Ishikawa (cell line): Measurements from ENCODE around the gene RASD2.

ENCODE experiments used
- CEBPB ChIP-seq: IDR thresholded peaks from 2 replicates; pipeline ENCODE4 v1.6.1; 2012
- CREB1 ChIP-seq: IDR thresholded peaks from 2 replicates; pipeline ENCODE4 v1.6.1; 2012; ENCODE audit warnings: low read depth
- EGR1 ChIP-seq: IDR thresholded peaks from 2 replicates; pipeline ENCODE4 v1.6.1; 2012
- EP300 ChIP-seq: IDR thresholded peaks from 2 replicates; pipeline ENCODE4 v1.6.1; 2012; ENCODE audit warnings: borderline replicate concordance
- FOXM1 ChIP-seq: IDR thresholded peaks from 2 replicates; pipeline ENCODE4 v1.6.1; 2012; ENCODE audit warnings: low read depth, borderline replicate concordance
- NFIC ChIP-seq: IDR thresholded peaks from 2 replicates; pipeline ENCODE4 v1.6.1; 2012
- RAD21 ChIP-seq: IDR thresholded peaks from 2 replicates; pipeline ENCODE4 v1.6.1; 2012; ENCODE audit warnings: low read depth
- TAF1 ChIP-seq: IDR thresholded peaks from 2 replicates; pipeline ENCODE4 v1.6.1; 2012; ENCODE audit warnings: low read depth, mild to moderate bottlenecking
- TCF12 ChIP-seq: IDR thresholded peaks from 2 replicates; pipeline ENCODE4 v1.6.1; 2012; ENCODE audit warnings: low read depth
- TEAD4 ChIP-seq: IDR thresholded peaks from 2 replicates; pipeline ENCODE4 v1.6.1; 2012
- YY1 ChIP-seq: IDR thresholded peaks from 2 replicates; pipeline ENCODE4 v1.6.1; 2012; ENCODE audit warnings: low read depth
- ZBTB7A ChIP-seq: IDR thresholded peaks from 2 replicates; pipeline ENCODE4 v1.6.1; 2012; ENCODE audit warnings: low read depth
- TF ChIP-seq, protein P1 (sequence below): IDR thresholded peaks from 2 replicates; pipeline ENCODE4 v1.6.1; 2012
- TF ChIP-seq, protein P2 (sequence below): IDR thresholded peaks from 2 replicates; pipeline ENCODE4 v1.6.1; 2012
- TF ChIP-seq, protein P3 (sequence below): IDR thresholded peaks from 2 replicates; pipeline ENCODE4 v1.6.1; 2012; ENCODE audit warnings: low read depth, mild to moderate bottlenecking

The RASD2 gene

DNA sequence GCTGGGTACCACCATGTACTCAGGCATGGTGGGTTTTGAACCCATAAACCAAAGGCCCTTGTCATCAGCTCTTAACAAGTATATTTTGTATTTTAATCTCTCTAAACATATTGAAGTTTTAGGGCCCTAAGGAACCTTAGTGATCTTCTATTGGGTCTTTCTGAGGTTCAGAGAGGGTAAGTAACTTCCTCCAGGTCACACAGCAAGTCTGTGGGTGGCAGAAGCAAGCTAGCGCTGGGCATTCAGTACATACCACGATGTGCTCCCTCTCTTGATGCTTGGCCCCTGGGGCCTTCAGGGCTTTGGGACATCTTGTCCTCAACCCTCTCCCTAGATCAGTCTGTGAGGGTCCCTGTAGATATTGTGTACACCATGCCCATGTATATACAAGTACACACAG, 12.7 kb downstream of the RASD2 start:
- TF ChIP-seq EP300, result no peak
- TF ChIP-seq TCF12, result no peak
- TF ChIP-seq EGR1, result no peak
- no peak for TF ChIP-seq ZBTB7A
- TF ChIP-seq, protein P1, sequence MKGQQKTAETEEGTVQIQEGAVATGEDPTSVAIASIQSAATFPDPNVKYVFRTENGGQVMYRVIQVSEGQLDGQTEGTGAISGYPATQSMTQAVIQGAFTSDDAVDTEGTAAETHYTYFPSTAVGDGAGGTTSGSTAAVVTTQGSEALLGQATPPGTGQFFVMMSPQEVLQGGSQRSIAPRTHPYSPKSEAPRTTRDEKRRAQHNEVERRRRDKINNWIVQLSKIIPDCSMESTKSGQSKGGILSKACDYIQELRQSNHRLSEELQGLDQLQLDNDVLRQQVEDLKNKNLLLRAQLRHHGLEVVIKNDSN, result no peak
- TF ChIP-seq CEBPB, result no peak

DNA sequence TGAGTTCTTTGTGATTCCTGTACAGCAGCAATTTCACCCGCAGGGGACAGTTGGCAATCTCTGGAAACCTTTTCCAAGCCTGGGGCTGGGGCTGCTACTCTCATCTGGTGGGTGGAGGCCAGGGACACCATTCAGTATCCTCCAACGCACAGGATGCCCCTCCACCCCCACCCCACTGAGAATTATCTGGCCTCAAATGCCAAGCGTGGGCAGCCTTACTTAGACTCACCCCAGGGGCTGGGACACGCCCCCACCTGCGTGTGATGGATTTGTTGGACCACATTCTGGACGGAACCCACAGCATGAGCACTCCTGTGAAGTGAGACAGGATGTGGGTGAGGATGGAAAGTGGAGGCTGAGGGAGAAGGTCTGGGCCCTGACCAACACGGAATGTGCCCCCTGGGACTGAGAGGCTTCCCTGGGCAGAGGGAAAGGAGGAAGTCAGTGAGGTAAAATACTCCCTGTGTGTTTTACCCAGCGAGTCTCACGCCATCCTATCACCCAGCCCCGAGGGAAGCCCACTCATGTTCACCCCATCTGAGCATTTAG, 13.7 kb downstream of the RASD2 start:
- TF ChIP-seq FOXM1 (no peak), CEBPB (no peak), YY1 (no peak), ZBTB7A (no peak), TEAD4 (no peak), TCF12 (no peak), EGR1 (no peak), TAF1 (no peak), EP300 (no peak), NFIC (no peak)
- TF ChIP-seq, protein P1, result no peak
- TF ChIP-seq, protein P2, sequence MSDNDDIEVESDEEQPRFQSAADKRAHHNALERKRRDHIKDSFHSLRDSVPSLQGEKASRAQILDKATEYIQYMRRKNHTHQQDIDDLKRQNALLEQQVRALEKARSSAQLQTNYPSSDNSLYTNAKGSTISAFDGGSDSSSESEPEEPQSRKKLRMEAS, result no peak
- TF ChIP-seq, protein P3, sequence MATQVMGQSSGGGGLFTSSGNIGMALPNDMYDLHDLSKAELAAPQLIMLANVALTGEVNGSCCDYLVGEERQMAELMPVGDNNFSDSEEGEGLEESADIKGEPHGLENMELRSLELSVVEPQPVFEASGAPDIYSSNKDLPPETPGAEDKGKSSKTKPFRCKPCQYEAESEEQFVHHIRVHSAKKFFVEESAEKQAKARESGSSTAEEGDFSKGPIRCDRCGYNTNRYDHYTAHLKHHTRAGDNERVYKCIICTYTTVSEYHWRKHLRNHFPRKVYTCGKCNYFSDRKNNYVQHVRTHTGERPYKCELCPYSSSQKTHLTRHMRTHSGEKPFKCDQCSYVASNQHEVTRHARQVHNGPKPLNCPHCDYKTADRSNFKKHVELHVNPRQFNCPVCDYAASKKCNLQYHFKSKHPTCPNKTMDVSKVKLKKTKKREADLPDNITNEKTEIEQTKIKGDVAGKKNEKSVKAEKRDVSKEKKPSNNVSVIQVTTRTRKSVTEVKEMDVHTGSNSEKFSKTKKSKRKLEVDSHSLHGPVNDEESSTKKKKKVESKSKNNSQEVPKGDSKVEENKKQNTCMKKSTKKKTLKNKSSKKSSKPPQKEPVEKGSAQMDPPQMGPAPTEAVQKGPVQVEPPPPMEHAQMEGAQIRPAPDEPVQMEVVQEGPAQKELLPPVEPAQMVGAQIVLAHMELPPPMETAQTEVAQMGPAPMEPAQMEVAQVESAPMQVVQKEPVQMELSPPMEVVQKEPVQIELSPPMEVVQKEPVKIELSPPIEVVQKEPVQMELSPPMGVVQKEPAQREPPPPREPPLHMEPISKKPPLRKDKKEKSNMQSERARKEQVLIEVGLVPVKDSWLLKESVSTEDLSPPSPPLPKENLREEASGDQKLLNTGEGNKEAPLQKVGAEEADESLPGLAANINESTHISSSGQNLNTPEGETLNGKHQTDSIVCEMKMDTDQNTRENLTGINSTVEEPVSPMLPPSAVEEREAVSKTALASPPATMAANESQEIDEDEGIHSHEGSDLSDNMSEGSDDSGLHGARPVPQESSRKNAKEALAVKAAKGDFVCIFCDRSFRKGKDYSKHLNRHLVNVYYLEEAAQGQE, result no peak

- TF ChIP-seq RAD21, result no peak
- no peak for TF ChIP-seq YY1
- TF ChIP-seq, protein P2, result no peak
- TF ChIP-seq FOXM1, result no peak
- no peak for TF ChIP-seq CREB1
- TF ChIP-seq TEAD4, result no peak
- TF ChIP-seq EGR1, result no peak
- TF ChIP-seq, protein P3, result no peak
- TF ChIP-seq, protein P1, result no peak
- no peak for TF ChIP-seq CEBPB
- no peak for TF ChIP-seq NFIC
- TF ChIP-seq TAF1, result no peak
- TF ChIP-seq EP300, result no peak
- no peak for TF ChIP-seq TCF12
- TF ChIP-seq ZBTB7A, result no peak
These were observed 14.9 kb downstream of the RASD2 start for GRCh38 chr22:35555483-35555890.

DNA sequence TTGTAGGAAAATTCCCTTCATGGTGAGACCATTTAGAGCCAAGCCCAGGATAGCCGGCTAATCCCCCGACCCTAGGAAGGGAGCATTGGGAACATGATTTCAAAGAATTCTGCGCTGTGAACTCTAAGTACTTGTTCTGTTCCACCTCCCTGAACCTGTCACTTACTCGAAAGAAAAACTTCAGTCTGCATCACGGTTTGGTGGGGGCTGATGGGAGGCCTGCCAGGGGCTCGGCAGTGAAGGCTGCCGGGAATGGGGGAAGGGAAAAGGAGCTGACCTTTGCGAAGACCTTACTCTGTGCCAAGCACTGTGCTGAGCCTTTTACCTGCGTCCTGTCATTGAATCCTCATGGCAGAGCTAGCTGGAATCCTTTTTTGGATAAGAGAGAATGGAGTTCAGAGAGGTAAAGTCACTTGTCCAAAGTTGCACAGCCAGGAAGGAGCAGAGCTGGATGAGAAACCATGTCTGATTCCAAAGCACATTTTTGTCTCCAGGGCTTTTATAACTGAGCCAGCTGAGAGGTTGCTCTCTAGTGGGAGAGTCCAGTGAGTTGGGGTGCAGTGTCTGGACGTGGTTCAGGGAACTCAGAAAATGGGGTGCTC, 15.4 kb downstream of the RASD2 start:
- TF ChIP-seq, protein P2, result no peak
- no peak for TF ChIP-seq FOXM1
- TF ChIP-seq, protein P3, result no peak
